Measurements from ENCODE around the gene DDX24. TPM values are rescaled to one million over a fixed set of nuclear protein-coding genes. Genes with fewer than 3 reads are reported as not detected.

DDX24 gene
- total RNA-seq, 6 experiments from 2014 or later: 167 to 191 (median 187) TPM

GRCh38 chr14:94111276-94112095 is 30.5 kb upstream of the DDX24 start:
- Mint-ChIP-seq H3K27me3 (ENCODE audit: insufficient read depth) (peaks cover 17% of the 10 kb centered on the region), H3K9me3 (no peaks in the 10 kb centered on the region), H3K4me3 (no peak overlapping the region), H3K27ac (no peak overlapping the region), H3K36me3 (ENCODE audit: low read depth) (no peaks in the 10 kb centered on the region), H3K4me1 (ENCODE audit: low read depth) (peaks cover 17% of the 10 kb centered on the region)
- no peak for DNase-seq
- TF ChIP-seq CTCF (IDR thresholded peaks at IDR 0.05): no peak

- peaks cover 17% of the 10 kb centered on the region for H3K4me1 Mint-ChIP-seq (ENCODE audit: low read depth)
- H3K27ac Mint-ChIP-seq: no peak within 1 kb of the TSS
- TF ChIP-seq CTCF (IDR thresholded peaks at IDR 0.05): no peak
- peaks cover 15% of the 10 kb centered on the region for H3K27me3 Mint-ChIP-seq (ENCODE audit: insufficient read depth)
- H3K36me3 Mint-ChIP-seq (ENCODE audit: low read depth): no peaks in the 10 kb centered on the region
- no peak for DNase-seq
- no peak within 1 kb of the TSS for H3K4me3 Mint-ChIP-seq
- H3K9me3 Mint-ChIP-seq: no peaks in the 10 kb centered on the region
These were observed 29.7 kb upstream of the DDX24 start, which contains the start of gene IFI27 for GRCh38 chr14:94110552-94111181. TSS of gene IFI27 (plus strand) at chr14:94110736.

- DNase-seq: no peak
- TF ChIP-seq CTCF (IDR thresholded peaks at IDR 0.05): no peak
- H3K9me3 Mint-ChIP-seq: no peaks in the 10 kb centered on the region
- H3K27ac Mint-ChIP-seq: no peak overlapping the region
- H3K36me3 Mint-ChIP-seq (ENCODE audit: low read depth): no peaks in the 10 kb centered on the region
- H3K4me3 Mint-ChIP-seq: no peak overlapping the region
- peaks cover 14% of the 10 kb centered on the region for H3K4me1 Mint-ChIP-seq (ENCODE audit: low read depth)
- peaks cover 7% of the 10 kb centered on the region for H3K27me3 Mint-ChIP-seq (ENCODE audit: insufficient read depth)
These were observed 28.9 kb upstream of the DDX24 start for GRCh38 chr14:94109915-94110250.

- no peaks in the 10 kb centered on the region; the same call in none of the 2 replicates for H3K27me3 Mint-ChIP-seq (ENCODE audit: insufficient read depth)
- DNase-seq: no peak
- H3K27ac Mint-ChIP-seq: no peak overlapping the region
- no peak for TF ChIP-seq CTCF (IDR thresholded peaks at IDR 0.05)
- no peak overlapping the region for H3K4me3 Mint-ChIP-seq
- H3K36me3 Mint-ChIP-seq (ENCODE audit: low read depth): no peaks in the 10 kb centered on the region
- peaks cover 21% of the 10 kb centered on the region for H3K4me1 Mint-ChIP-seq (ENCODE audit: low read depth)
- H3K9me3 Mint-ChIP-seq: no peaks in the 10 kb centered on the region
These were observed 23.7 kb upstream of the DDX24 start for GRCh38 chr14:94104731-94105130.

- no peaks in the 10 kb centered on the region for H3K36me3 Mint-ChIP-seq (ENCODE audit: low read depth)
- no peaks in the 10 kb centered on the region for H3K9me3 Mint-ChIP-seq
- TF ChIP-seq CTCF (IDR thresholded peaks at IDR 0.05): no peak
- H3K27ac Mint-ChIP-seq: no peak overlapping the region
- DNase-seq: no peak
- H3K27me3 Mint-ChIP-seq (ENCODE audit: insufficient read depth): no peaks in the 10 kb centered on the region; the same call in none of the 2 replicates
- no peak overlapping the region for H3K4me3 Mint-ChIP-seq
- H3K4me1 Mint-ChIP-seq (ENCODE audit: low read depth): peaks cover 25% of the 10 kb centered on the region
These were observed 22.6 kb upstream of the DDX24 start for GRCh38 chr14:94103554-94104150.
